CD4-positive, alpha-beta memory T cell (primary cell): Measurements from ENCODE around the gene SGTA. TPM values are rescaled to one million over a fixed set of nuclear protein-coding genes. Genes with fewer than 3 reads are reported as not detected.

Source experiments
- CTCF ChIA-PET: fragments of 350-600 bp; sonication (Branson Sonifier 250); formaldehyde crosslinking; loops from one replicate; lab custom pipeline; 2021; ENCODE audit warnings: inconsistent platforms; ENCODE audit not compliant: partially characterized antibody; lab: Charles Lee
- POLR2A ChIA-PET: fragments of 350-600 bp; sonication (Branson Sonifier 250); formaldehyde crosslinking; loops from one replicate; lab custom pipeline; 2021; ENCODE audit not compliant: partially characterized antibody; lab: Charles Lee
- DNase-seq, 5 donors: peaks; one replicate each; pipeline versions ENCODE4 v3.0.0 to v3.0.0-alpha.2; 2020 to 2022; ENCODE audit warnings: mixed read lengths in 1 of 5
- H3K27ac ChIP-seq: one replicate; pipeline ENCODE4 v1.7.0; 2013; ENCODE audit warnings: low read depth, low read length
- H3K27me3 ChIP-seq: 2 replicates; pipeline ENCODE4 v1.7.0; 2013; ENCODE audit warnings: mild to moderate bottlenecking, low read length, moderate library complexity; ENCODE audit not compliant: insufficient read depth
- H3K36me3 ChIP-seq: 2 replicates; pipeline ENCODE4 v1.7.0; 2013; ENCODE audit warnings: mild to moderate bottlenecking, low read length, moderate library complexity; ENCODE audit not compliant: insufficient read depth
- H3K4me1 ChIP-seq: 2 replicates; pipeline ENCODE4 v1.7.0; 2013; ENCODE audit warnings: mild to moderate bottlenecking, low read length, moderate library complexity; ENCODE audit not compliant: insufficient read depth
- H3K4me3 ChIP-seq, 2 donors: one replicate each; pipeline ENCODE4 v1.7.0; 2013; ENCODE audit warnings: low read length in 2 of 2, mild to moderate bottlenecking in 1 of 2
- H3K9me3 ChIP-seq, 2 donors: one replicate each; pipeline ENCODE4 v1.7.0; 2013; ENCODE audit warnings: low read length in 2 of 2, control low read depth in 1 of 2; ENCODE audit not compliant: control insufficient read depth in 1 of 2
- H3K27ac Mint-ChIP-seq, 7 donors: one replicate each; pipeline ENCODE4 v1.8.0; 2020 to 2021; ENCODE audit warnings: mixed read lengths in 7 of 7, mild to moderate bottlenecking in 6 of 7, inconsistent platforms in 3 of 7, moderate library complexity in 3 of 7
- H3K27me3 Mint-ChIP-seq, 2 donors: one replicate each; pipeline ENCODE4 v1.8.0; 2020 to 2021; ENCODE audit warnings: mixed read lengths in 2 of 2
- H3K36me3 Mint-ChIP-seq, 2 donors: one replicate each; pipeline ENCODE4 v1.8.0; 2020 to 2021; ENCODE audit warnings: mixed read lengths in 2 of 2, inconsistent platforms in 1 of 2, mild to moderate bottlenecking in 1 of 2
- H3K4me1 Mint-ChIP-seq, 4 donors: one replicate each; pipeline ENCODE4 v1.8.0; 2020 to 2021; ENCODE audit warnings: mixed read lengths in 4 of 4, mild to moderate bottlenecking in 1 of 4
- H3K4me3 Mint-ChIP-seq, 8 donors: one replicate each; pipeline ENCODE4 v1.8.0; 2020 to 2021; ENCODE audit warnings: mixed read lengths in 8 of 8, mild to moderate bottlenecking in 7 of 8, moderate library complexity in 6 of 8, inconsistent platforms in 3 of 8
- H3K9me3 Mint-ChIP-seq, 8 donors: one replicate each; pipeline ENCODE4 v1.8.0; 2020 to 2021; ENCODE audit warnings: mixed read lengths in 8 of 8, mild to moderate bottlenecking in 5 of 8, inconsistent platforms in 3 of 8, moderate library complexity in 1 of 8
- intact Hi-C: fragments of 100-400 bp; cut with micrococcal nuclease; formaldehyde crosslinking; loops from one replicate; pipeline ENCODE4 v1.15.1; 2023
- polyA plus RNA-seq, 2 donors: library from polyadenylated mRNA; unstranded; fragments of 300-500 nt; fragmentation: Illumina TruSeq; gene quantifications; one replicate each; pipeline ENCODE4 v1.2.3, GENCODE V29; 2021
- total RNA-seq, 2 experiments: library from RNA; stranded (reverse); gene quantifications; one replicate each; pipeline ENCODE4 v1.2.3, GENCODE V29; 2021

The SGTA gene
- total and polyA plus RNA-seq, 4 experiments from 2014 or later, result 27.7 to 37.8 (median 36.0) TPM

- ChIA-PET POLR2A (no interaction called here), CTCF (no interaction called here)
- H3K4me3 ChIP-seq, result no peak overlapping the region
- H3K27ac Mint-ChIP-seq, result peak overlapping the region in 1 of 7 donors; percentile 32
- intact Hi-C loops, result no loop called here
- H3K4me3 Mint-ChIP-seq, result no peak overlapping the region
- no peaks in the 10 kb centered on the region for H3K27me3 ChIP-seq
- peaks cover 0 to 10% (median 3%) of the 10 kb centered on the region in 4 donors for H3K4me1 Mint-ChIP-seq
- peaks cover 5% of the 10 kb centered on the region for H3K4me1 ChIP-seq
- DNase-seq, result no peak
- H3K9me3 ChIP-seq, result no peaks in the 10 kb centered on the region
- H3K27me3 Mint-ChIP-seq, result no peaks in the 10 kb centered on the region
- H3K27ac ChIP-seq, result no peak overlapping the region
- no peaks in the 10 kb centered on the region for H3K9me3 Mint-ChIP-seq
- peaks cover 17% of the 10 kb centered on the region for H3K36me3 ChIP-seq
- H3K36me3 Mint-ChIP-seq, result peaks cover 21 to 38% of the 10 kb centered on the region in 2 donors
These were observed 20.9 kb downstream of the SGTA start for GRCh38 chr19:2761876-2762782.

- no peaks in the 10 kb centered on the region for H3K9me3 Mint-ChIP-seq
- no peak overlapping the region for H3K27ac Mint-ChIP-seq
- Histone ChIP-seq H3K4me1 (peaks cover 5% of the 10 kb centered on the region), H3K36me3 (peaks cover 12% of the 10 kb centered on the region), H3K4me3 (no peak overlapping the region), H3K9me3 (no peaks in the 10 kb centered on the region), H3K27me3 (no peaks in the 10 kb centered on the region), H3K27ac (no peak overlapping the region)
- no peak overlapping the region for H3K4me3 Mint-ChIP-seq
- ChIA-PET POLR2A (no interaction called here), CTCF (no interaction called here)
- no peaks in the 10 kb centered on the region for H3K27me3 Mint-ChIP-seq
- no peak for DNase-seq
- intact Hi-C loops, result no loop called here
- peaks cover 0 to 10% (median 3%) of the 10 kb centered on the region in 4 donors for H3K4me1 Mint-ChIP-seq
- H3K36me3 Mint-ChIP-seq, result peaks cover 23 to 35% of the 10 kb centered on the region in 2 donors
These were observed 21.8 kb downstream of the SGTA start for GRCh38 chr19:2761309-2761677.

- Mint-ChIP-seq H3K27ac (peak overlapping the region in 3 of 7 donors; percentile 15 to 46 (median 40)), H3K9me3 (no peaks in the 10 kb centered on the region), H3K27me3 (no peaks in the 10 kb centered on the region), H3K4me1 (peaks cover 0 to 10% (median 3%) of the 10 kb centered on the region in 4 donors), H3K4me3 (no peak overlapping the region), H3K36me3 (peaks cover 33 to 35% of the 10 kb centered on the region in 2 donors)
- DNase-seq, result no peak
- Histone ChIP-seq H3K27me3 (no peaks in the 10 kb centered on the region), H3K4me3 (no peak overlapping the region), H3K9me3 (no peaks in the 10 kb centered on the region), H3K36me3 (peaks cover 5% of the 10 kb centered on the region), H3K4me1 (peaks cover 5% of the 10 kb centered on the region), H3K27ac (no peak overlapping the region)
- ChIA-PET POLR2A (no interaction called here), CTCF (interaction anchor here (1.0 kb wide), 1 partner anchor 11 kb away, joined by 3 read pairs; no protein-coding TSS in a partner anchor)
- intact Hi-C loops, result no loop called here
These were observed 23.1 kb downstream of the SGTA start for GRCh38 chr19:2759965-2760364.

GRCh38 chr19:2759362-2759761 lies 23.7 kb downstream of the SGTA start:
- Histone ChIP-seq H3K4me3 (no peak overlapping the region), H3K4me1 (peaks cover 5% of the 10 kb centered on the region), H3K27ac (no peak overlapping the region), H3K27me3 (no peaks in the 10 kb centered on the region), H3K36me3 (peaks cover 5% of the 10 kb centered on the region), H3K9me3 (no peaks in the 10 kb centered on the region)
- Mint-ChIP-seq H3K9me3 (no peaks in the 10 kb centered on the region), H3K36me3 (peaks cover 32 to 33% of the 10 kb centered on the region in 2 donors), H3K27ac (peak overlapping the region in 4 of 7 donors; percentile 29 to 85 (median 40)), H3K27me3 (no peaks in the 10 kb centered on the region), H3K4me1 (peaks cover 0 to 10% (median 3%) of the 10 kb centered on the region in 4 donors), H3K4me3 (peak overlapping the region in 1 of 8 donors; percentile 33)
- no peak for DNase-seq
- POLR2A ChIA-PET, result interaction anchor here (0.9 kb wide), 1 partner anchor 19 kb away, joined by 3 read pairs; no protein-coding TSS in a partner anchor
- CTCF ChIA-PET, result interaction anchor here (1.0 kb wide), 1 partner anchor 10 kb away, joined by 3 read pairs; no protein-coding TSS in a partner anchor
- intact Hi-C loops, result no loop called here

GRCh38 chr19:2758601-2759313 lies 24.3 kb downstream of the SGTA start:
- intact Hi-C loops, result no loop called here
- H3K27ac ChIP-seq, result no peak overlapping the region
- H3K36me3 ChIP-seq, result peaks cover 5% of the 10 kb centered on the region
- no peaks in the 10 kb centered on the region for H3K9me3 Mint-ChIP-seq
- ChIA-PET CTCF (interaction anchor here (1.0 kb wide), 1 partner anchor 10 kb away, joined by 3 read pairs; no protein-coding TSS in a partner anchor), POLR2A (interaction anchor here (0.9 kb wide), 1 partner anchor 19 kb away, joined by 3 read pairs; no protein-coding TSS in a partner anchor)
- no peaks in the 10 kb centered on the region for H3K27me3 Mint-ChIP-seq
- peaks cover 5% of the 10 kb centered on the region for H3K4me1 ChIP-seq
- H3K4me3 Mint-ChIP-seq, result no peak overlapping the region
- no peaks in the 10 kb centered on the region for H3K27me3 ChIP-seq
- H3K4me1 Mint-ChIP-seq, result peaks cover 0 to 10% (median 3%) of the 10 kb centered on the region in 4 donors
- H3K4me3 ChIP-seq, result no peak overlapping the region
- H3K9me3 ChIP-seq, result no peaks in the 10 kb centered on the region
- no peak for DNase-seq
- H3K27ac Mint-ChIP-seq, result peak overlapping the region in 4 of 7 donors; percentile 38 to 85 (median 44)
- peaks cover 33 to 35% of the 10 kb centered on the region in 2 donors for H3K36me3 Mint-ChIP-seq

GRCh38 chr19:2756921-2757881 lies 25.9 kb downstream of the SGTA start:
- Histone ChIP-seq H3K27me3 (no peaks in the 10 kb centered on the region), H3K36me3 (no peaks in the 10 kb centered on the region), H3K4me3 (no peak overlapping the region), H3K27ac (no peak overlapping the region), H3K4me1 (peaks cover 5% of the 10 kb centered on the region), H3K9me3 (no peaks in the 10 kb centered on the region)
- intact Hi-C loops, result no loop called here
- DNase-seq, result no peak
- Mint-ChIP-seq H3K36me3 (peaks cover 30% of the 10 kb centered on the region in 2 donors), H3K27ac (no peak overlapping the region), H3K4me1 (peaks cover 0 to 10% (median 3%) of the 10 kb centered on the region in 4 donors), H3K9me3 (no peaks in the 10 kb centered on the region), H3K4me3 (no peak overlapping the region), H3K27me3 (no peaks in the 10 kb centered on the region)
- ChIA-PET CTCF (no interaction called here), POLR2A (no interaction called here)
